HEK293T (cell line): ENCODE measurements around the gene EP300.
"Not testable (repeated sequence)": the region's sequence is repeated elsewhere in the genome, so short reads cannot be mapped to it uniquely, and the experiment has no call there.

Source experiments
- CTCF ChIA-PET: fragments of 350-600 bp; formaldehyde crosslinking; extraction: SDS; loops from one replicate; lab custom pipeline; 2021; ENCODE audit warnings: antibody characterized with exemption, inconsistent platforms; lab: Yijun Ruan, JAX
- POLR2A ChIA-PET: fragments of 350-600 bp; formaldehyde crosslinking; extraction: SDS; loops from one replicate; lab custom pipeline; 2020; ENCODE audit warnings: antibody characterized with exemption, inconsistent platforms; lab: Yijun Ruan, JAX
- DNase-seq: peaks from one replicate; pipeline ENCODE4 v3.0.0; 2012; ENCODE audit warnings: mixed read lengths; ENCODE audit errors: extremely low spot score
- ARNT ChIP-seq: fragments of 450-650 bp; IDR thresholded peaks from 2 replicates; pipeline ENCODE4 v1.6.1; 2017; ENCODE audit warnings: mild to moderate bottlenecking
- BHLHE40 ChIP-seq: fragments of 450-650 bp; IDR thresholded peaks from 2 replicates; pipeline ENCODE4 v1.6.1; 2016; ENCODE audit warnings: mild to moderate bottlenecking, moderate library complexity, borderline replicate concordance
- CTBP1 ChIP-seq: fragments of 450-650 bp; IDR thresholded peaks from 2 replicates; pipeline ENCODE4 v1.6.1; 2016; ENCODE audit warnings: borderline replicate concordance
- ELF4 ChIP-seq: fragments of 450-650 bp; IDR thresholded peaks from 2 replicates; pipeline ENCODE4 v1.6.1; 2017; ENCODE audit warnings: antibody characterized with exemption
- FOXA1 ChIP-seq: fragments of 450-650 bp; IDR thresholded peaks from 2 replicates; pipeline ENCODE4 v1.6.1; 2016; ENCODE audit warnings: mild to moderate bottlenecking
- FOXK2 ChIP-seq: fragments of 450-650 bp; IDR thresholded peaks from 2 replicates; pipeline ENCODE4 v1.6.1; 2016; ENCODE audit warnings: mild to moderate bottlenecking
- FOXM1 ChIP-seq: fragments of 450-650 bp; IDR thresholded peaks from 2 replicates; pipeline ENCODE4 v1.6.1; 2017; ENCODE audit warnings: mild to moderate bottlenecking, borderline replicate concordance
- HDGF ChIP-seq: fragments of 450-650 bp; IDR thresholded peaks from 2 replicates; pipeline ENCODE4 v1.6.1; 2017; ENCODE audit warnings: antibody characterized with exemption, borderline replicate concordance
- L3MBTL2 ChIP-seq: fragments of 450-650 bp; conservative IDR thresholded peaks from 2 replicates; pipeline ENCODE4 v1.6.1; 2016; ENCODE audit warnings: mild to moderate bottlenecking
- LEF1 ChIP-seq: fragments of 450-650 bp; IDR thresholded peaks from 2 replicates; pipeline ENCODE4 v1.6.1; 2017; ENCODE audit warnings: mild to moderate bottlenecking, borderline replicate concordance
- NFRKB ChIP-seq: fragments of 450-650 bp; IDR thresholded peaks from 2 replicates; pipeline ENCODE4 v1.6.1; 2016; ENCODE audit warnings: mild to moderate bottlenecking, moderate library complexity
- PKNOX1 ChIP-seq: fragments of 450-650 bp; IDR thresholded peaks from 2 replicates; pipeline ENCODE4 v1.6.1; 2016
- SP1 ChIP-seq: fragments of 450-650 bp; IDR thresholded peaks from 2 replicates; pipeline ENCODE4 v1.6.1; 2017
- SUZ12 ChIP-seq: fragments of 450-650 bp; IDR thresholded peaks from 2 replicates; pipeline ENCODE4 v1.6.1; 2016; ENCODE audit warnings: mild to moderate bottlenecking
- TARDBP ChIP-seq: fragments of 450-650 bp; IDR thresholded peaks from 2 replicates; pipeline ENCODE4 v1.6.1; 2016
- ZNF384 ChIP-seq: fragments of 450-650 bp; IDR thresholded peaks from 2 replicates; pipeline ENCODE4 v1.6.1; 2016

EP300 gene

GRCh38 chr22:41124086-41124485, 31.7 kb downstream of the EP300 start:
- DNase-seq: no peak
- CTCF ChIA-PET: no interaction called here
- TF ChIP-seq NFRKB: no peak
- TF ChIP-seq CTBP1: no peak
- no peak for TF ChIP-seq L3MBTL2
- no peak for TF ChIP-seq ELF4
- TF ChIP-seq SUZ12: no peak
- no peak for TF ChIP-seq FOXK2
- no peak for TF ChIP-seq ZNF384
- TF ChIP-seq HDGF: no peak
- TF ChIP-seq TARDBP: no peak
- TF ChIP-seq LEF1: no peak
- no peak for TF ChIP-seq FOXA1
- no peak for TF ChIP-seq SP1
- TF ChIP-seq ARNT: no peak
- no peak for TF ChIP-seq PKNOX1
- POLR2A ChIA-PET: no interaction called here

- TF ChIP-seq HDGF (no peak), FOXA1 (no peak), NFRKB (no peak), BHLHE40 (no peak), ELF4 (no peak), L3MBTL2 (no peak), SUZ12 (no peak), PKNOX1 (no peak), TARDBP (no peak), ARNT (no peak), LEF1 (no peak), SP1 (no peak), ZNF384 (no peak), FOXM1 (no peak), CTBP1 (no peak), FOXK2 (no peak)
- POLR2A ChIA-PET: no interaction called here
- no peak for DNase-seq
- CTCF ChIA-PET: no interaction called here
Measured at GRCh38 chr22:41127451-41127850, 35.1 kb downstream of the EP300 start.

GRCh38 chr22:41128606-41129005, 36.2 kb downstream of the EP300 start:
- no peak for DNase-seq
- ChIA-PET POLR2A (no interaction called here), CTCF (no interaction called here)
- TF ChIP-seq L3MBTL2 (no peak), LEF1 (no peak), CTBP1 (no peak), SUZ12 (no peak), ARNT (no peak), FOXM1 (no peak), SP1 (no peak), HDGF (no peak), BHLHE40 (no peak), FOXK2 (no peak), PKNOX1 (no peak)

GRCh38 chr22:41132550-41132949, 40.2 kb downstream of the EP300 start:
- TF ChIP-seq LEF1: no peak
- TF ChIP-seq FOXK2: no peak
- no peak for TF ChIP-seq L3MBTL2
- no peak for TF ChIP-seq HDGF
- no peak for TF ChIP-seq FOXA1
- no peak for TF ChIP-seq TARDBP
- no peak for TF ChIP-seq ZNF384
- TF ChIP-seq FOXM1: no peak
- TF ChIP-seq NFRKB: no peak
- no peak for TF ChIP-seq ARNT
- no peak for TF ChIP-seq SP1
- TF ChIP-seq BHLHE40: no peak
- TF ChIP-seq SUZ12: no peak
- no peak for TF ChIP-seq ELF4
- no peak for TF ChIP-seq PKNOX1
- no peak for TF ChIP-seq CTBP1
- ChIA-PET POLR2A (no interaction called here), CTCF (no interaction called here)
- DNase-seq: no peak

GRCh38 chr22:41140365-41140957, 48.1 kb downstream of the EP300 start:
- TF ChIP-seq TARDBP (no peak), CTBP1 (no peak), LEF1 (no peak)
- DNase-seq: no peak
- CTCF ChIA-PET: no interaction called here
- POLR2A ChIA-PET: no interaction called here

GRCh38 chr22:41145921-41146320, 53.5 kb downstream of the EP300 start:
- DNase-seq, CTCF ChIA-PET: not testable (repeated sequence)
- POLR2A ChIA-PET: interaction anchor here (1.0 kb wide), 1 partner anchor 124 kb away, joined by 3 read pairs; no protein-coding TSS in a partner anchor

GRCh38 chr22:41146573-41146972, 54.2 kb downstream of the EP300 start:
- TF ChIP-seq SUZ12 (no peak), FOXM1 (no peak), PKNOX1 (no peak), L3MBTL2 (no peak), BHLHE40 (no peak), ZNF384 (no peak), NFRKB (no peak), TARDBP (no peak), ARNT (no peak), FOXA1 (no peak), CTBP1 (no peak), ELF4 (no peak), HDGF (no peak), FOXK2 (no peak)
- ChIA-PET CTCF (no interaction called here), POLR2A (no interaction called here)
- DNase-seq: no peak
